HG03060 (cell line): ENCODE measurements around the gene C9orf85.
"Not testable (repeated sequence)": the region's sequence is repeated elsewhere in the genome, so short reads cannot be mapped to it uniquely, and the experiment has no call there.

Experiments used
- ATAC-seq: cut with Tn5 transposase; IDR thresholded peaks from one replicate; pipeline ENCODE4 v1.9.1; 2021; ENCODE audit warnings: low read depth, moderate number of reproducible peaks; ENCODE audit not compliant: unreplicated experiment

The C9orf85 gene

GRCh38 chr9:71937070-71937625, 25.7 kb downstream of the C9orf85 start:
- ATAC-seq: no peak

GRCh38 chr9:71937898-71938297, 26.5 kb downstream of the C9orf85 start:
- no peak for ATAC-seq

- no peak for ATAC-seq
These were observed 29.7 kb downstream of the C9orf85 start for GRCh38 chr9:71941060-71941568.

- ATAC-seq: no peak
These were observed 30.6 kb downstream of the C9orf85 start for GRCh38 chr9:71941998-71942567.

GRCh38 chr9:71944754-71945375, 33.4 kb downstream of the C9orf85 start:
- ATAC-seq: no peak

GRCh38 chr9:71954652-71955051, 43.2 kb downstream of the C9orf85 start:
- ATAC-seq: not testable (repeated sequence)

GRCh38 chr9:71955300-71955915, 44.0 kb downstream of the C9orf85 start:
- ATAC-seq: no peak

- ATAC-seq: no peak
These were observed 50.9 kb downstream of the C9orf85 start for GRCh38 chr9:71962328-71962727.

- not testable (repeated sequence) for ATAC-seq
These were observed 52.1 kb downstream of the C9orf85 start for GRCh38 chr9:71963471-71963996.

- ATAC-seq: no peak
These were observed 54.0 kb downstream of the C9orf85 start for GRCh38 chr9:71965403-71965802.

- ATAC-seq: no peak
These were observed 55.2 kb downstream of the C9orf85 start for GRCh38 chr9:71966601-71967000.

GRCh38 chr9:71968541-71969090, 57.2 kb downstream of the C9orf85 start:
- ATAC-seq: no peak

- no peak for ATAC-seq
These were observed 64.4 kb downstream of the C9orf85 start for GRCh38 chr9:71975833-71976232.

- no peak for ATAC-seq
These were observed 65.6 kb downstream of the C9orf85 start for GRCh38 chr9:71977003-71977402.

- ATAC-seq: no peak
These were observed 69.1 kb downstream of the C9orf85 start for GRCh38 chr9:71980266-71981190.

- no peak for ATAC-seq
These were observed 70.5 kb downstream of the C9orf85 start for GRCh38 chr9:71981944-71982343.

GRCh38 chr9:71984403-71984802, 73.0 kb downstream of the C9orf85 start:
- ATAC-seq: no peak

GRCh38 chr9:71984831-71985281, 73.4 kb downstream of the C9orf85 start:
- ATAC-seq: no peak

- ATAC-seq: no peak
These were observed 74.0 kb downstream of the C9orf85 start for GRCh38 chr9:71985297-71985911.
